ENCODE results near the gene MED9. TPM values are rescaled to one million over a fixed set of nuclear protein-coding genes. Genes with fewer than 3 reads are reported as not detected.
"Not testable (repeated sequence)": the region's sequence is repeated elsewhere in the genome, so short reads cannot be mapped to it uniquely, and the experiment has no call there.

MED9 gene
- total and polyA plus RNA-seq, 8 donors, result 2.9 to 14.5 (median 11.7) TPM

DNA sequence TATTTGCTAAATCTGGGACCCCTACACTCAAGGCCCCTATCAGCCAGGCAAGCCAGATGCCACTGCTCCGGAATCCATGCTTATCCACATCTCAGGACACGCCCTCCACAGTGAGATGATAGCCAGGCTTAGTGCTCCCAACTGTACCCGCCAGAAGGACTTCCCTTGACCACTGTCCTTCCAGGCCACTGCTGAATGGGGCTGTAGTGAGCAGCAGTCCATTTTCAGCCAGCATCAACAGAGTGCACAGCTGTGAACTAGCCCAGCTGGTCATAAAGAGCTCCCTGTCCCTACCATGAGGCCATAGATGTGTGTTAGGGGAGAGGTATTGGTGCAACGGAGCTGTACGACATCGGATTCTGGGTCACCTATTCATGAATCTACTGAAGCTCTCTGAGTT is 13.0 kb upstream of the MED9 start:
- no peaks in the 10 kb centered on the region for H3K36me3 ChIP-seq
- no peak for TF ChIP-seq POLR2A (IDR thresholded peaks at IDR 0.05)
- TF ChIP-seq, protein P1, sequence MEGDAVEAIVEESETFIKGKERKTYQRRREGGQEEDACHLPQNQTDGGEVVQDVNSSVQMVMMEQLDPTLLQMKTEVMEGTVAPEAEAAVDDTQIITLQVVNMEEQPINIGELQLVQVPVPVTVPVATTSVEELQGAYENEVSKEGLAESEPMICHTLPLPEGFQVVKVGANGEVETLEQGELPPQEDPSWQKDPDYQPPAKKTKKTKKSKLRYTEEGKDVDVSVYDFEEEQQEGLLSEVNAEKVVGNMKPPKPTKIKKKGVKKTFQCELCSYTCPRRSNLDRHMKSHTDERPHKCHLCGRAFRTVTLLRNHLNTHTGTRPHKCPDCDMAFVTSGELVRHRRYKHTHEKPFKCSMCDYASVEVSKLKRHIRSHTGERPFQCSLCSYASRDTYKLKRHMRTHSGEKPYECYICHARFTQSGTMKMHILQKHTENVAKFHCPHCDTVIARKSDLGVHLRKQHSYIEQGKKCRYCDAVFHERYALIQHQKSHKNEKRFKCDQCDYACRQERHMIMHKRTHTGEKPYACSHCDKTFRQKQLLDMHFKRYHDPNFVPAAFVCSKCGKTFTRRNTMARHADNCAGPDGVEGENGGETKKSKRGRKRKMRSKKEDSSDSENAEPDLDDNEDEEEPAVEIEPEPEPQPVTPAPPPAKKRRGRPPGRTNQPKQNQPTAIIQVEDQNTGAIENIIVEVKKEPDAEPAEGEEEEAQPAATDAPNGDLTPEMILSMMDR (IDR thresholded peaks at IDR 0.05), result no peak
- no peak for TF ChIP-seq EP300 (IDR thresholded peaks at IDR 0.05)
- TF ChIP-seq POLR2AphosphoS5 (IDR thresholded peaks at IDR 0.05), result no peak
- no peak overlapping the region for H3K27ac ChIP-seq
- peaks cover 0 to 22% (median 0%) of the 10 kb centered on the region in 3 donors for H3K27me3 ChIP-seq
- H3K4me3 ChIP-seq, result no peak overlapping the region
- WGBS, 5 donors, result 72 to 82% (median 77%) methylated on average over 5 to 6 of the region's 6 CpGs
- no peaks in the 10 kb centered on the region for H3K9me3 ChIP-seq
- DNase-seq, result no peak
- H3K4me1 ChIP-seq, result no peaks in the 10 kb centered on the region
- intact Hi-C loops (cut with DNase I; ENCODE audit: low total_unique reads), result no loop called here

DNA sequence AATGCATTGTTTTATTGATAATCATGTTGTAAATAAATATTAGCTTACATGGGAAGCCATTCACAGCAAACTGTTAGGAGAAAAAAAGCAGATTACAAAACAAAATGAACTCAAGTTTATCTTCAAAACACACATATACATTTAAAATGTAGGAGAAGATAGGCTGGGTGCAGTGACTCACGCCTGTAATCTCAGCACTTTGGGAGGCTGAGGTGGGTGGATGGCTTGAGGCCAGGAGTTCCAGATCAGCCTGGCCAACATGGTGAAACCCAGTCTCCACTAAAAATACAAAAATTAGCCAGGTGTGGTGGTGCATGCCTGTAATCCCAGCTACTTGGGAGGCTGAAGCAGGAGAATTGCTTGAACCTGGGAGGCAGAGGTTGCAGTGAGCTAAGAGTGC is 10.9 kb upstream of the MED9 start:
- H3K4me1 ChIP-seq; H3K4me3 ChIP-seq; H3K9me3 ChIP-seq; DNase-seq; H3K36me3 ChIP-seq; intact Hi-C loops (cut with DNase I; ENCODE audit: low total_unique reads); H3K27ac ChIP-seq: not testable (repeated sequence)
- 18 to 43% (median 39%) methylated on average over 1 of the region's 1 CpG for WGBS, 5 donors
- H3K27me3 ChIP-seq, result peaks cover 0 to 43% (median 3%) of the 10 kb centered on the region in 3 donors

DNA sequence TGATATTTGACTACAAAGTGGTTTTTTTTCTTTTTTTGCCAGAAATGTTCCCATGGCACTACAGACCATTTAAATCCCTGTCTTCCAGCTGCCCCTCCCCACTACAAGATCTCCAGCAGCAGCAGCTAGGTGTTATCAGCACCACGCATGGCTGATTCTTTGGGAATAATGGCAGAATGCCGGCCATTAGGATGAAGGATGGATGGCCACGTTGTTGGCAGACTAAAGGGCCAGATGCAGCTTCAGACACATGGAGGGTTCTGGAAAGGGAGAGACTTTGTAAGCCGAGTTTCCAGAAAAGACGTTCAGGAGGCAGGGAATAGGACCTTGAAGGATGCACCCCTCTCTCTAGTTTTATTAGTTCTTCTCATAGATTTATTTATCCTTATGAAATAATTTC is 10.3 kb upstream of the MED9 start:
- H3K4me1 ChIP-seq, result no peaks in the 10 kb centered on the region
- H3K4me3 ChIP-seq, result no peak overlapping the region
- intact Hi-C loops (cut with DNase I; ENCODE audit: low total_unique reads), result no loop called here
- DNase-seq, result no peak
- no peaks in the 10 kb centered on the region for H3K36me3 ChIP-seq
- WGBS, 5 donors, result 48 to 59% (median 55%) methylated on average over 5 of the region's 5 CpGs
- H3K9me3 ChIP-seq, result no peaks in the 10 kb centered on the region
- no peak overlapping the region for H3K27ac ChIP-seq
- no peak for TF ChIP-seq POLR2AphosphoS5 (IDR thresholded peaks at IDR 0.05)
- TF ChIP-seq, protein P1 (IDR thresholded peaks at IDR 0.05), result no peak
- H3K27me3 ChIP-seq, result peaks cover 0 to 49% (median 4%) of the 10 kb centered on the region in 3 donors

DNA sequence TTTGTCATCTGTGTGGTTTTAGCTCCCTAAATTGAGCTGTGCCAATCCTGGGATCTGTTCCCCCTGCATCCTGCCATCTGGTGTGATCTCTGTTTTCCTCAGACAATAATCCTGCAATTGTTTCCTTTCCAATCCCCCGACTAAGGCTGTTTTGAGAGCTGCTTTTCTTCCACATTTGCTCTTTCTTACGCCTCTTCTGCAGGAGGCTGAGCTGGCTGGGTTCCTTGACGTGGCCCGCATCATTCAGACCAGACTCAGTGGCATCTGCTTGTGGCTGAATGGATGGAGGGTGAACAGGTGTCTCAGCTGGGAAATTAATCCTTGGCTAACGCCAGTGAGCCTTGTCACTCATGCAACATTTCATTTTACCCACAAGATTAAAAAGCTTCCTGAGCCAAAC is 9.8 kb upstream of the MED9 start:
- intact Hi-C loops (cut with DNase I; ENCODE audit: low total_unique reads), result no loop called here
- Histone ChIP-seq H3K27me3 (peaks cover 0 to 51% (median 4%) of the 10 kb centered on the region in 3 donors), H3K36me3 (no peaks in the 10 kb centered on the region), H3K4me1 (no peaks in the 10 kb centered on the region), H3K9me3 (no peaks in the 10 kb centered on the region), H3K4me3 (no peak overlapping the region), H3K27ac (no peak overlapping the region)
- 56 to 76% (median 74%) methylated on average over 5 of the region's 5 CpGs for WGBS, 5 donors
- peak in 1 of 2 donors; percentile 23 for DNase-seq
- TF ChIP-seq POLR2A (IDR thresholded peaks at IDR 0.05) (no peak), POLR2AphosphoS5 (IDR thresholded peaks at IDR 0.05) (no peak), EP300 (IDR thresholded peaks at IDR 0.05) (no peak)
- TF ChIP-seq, protein P1 (IDR thresholded peaks at IDR 0.05), result no peak

DNA sequence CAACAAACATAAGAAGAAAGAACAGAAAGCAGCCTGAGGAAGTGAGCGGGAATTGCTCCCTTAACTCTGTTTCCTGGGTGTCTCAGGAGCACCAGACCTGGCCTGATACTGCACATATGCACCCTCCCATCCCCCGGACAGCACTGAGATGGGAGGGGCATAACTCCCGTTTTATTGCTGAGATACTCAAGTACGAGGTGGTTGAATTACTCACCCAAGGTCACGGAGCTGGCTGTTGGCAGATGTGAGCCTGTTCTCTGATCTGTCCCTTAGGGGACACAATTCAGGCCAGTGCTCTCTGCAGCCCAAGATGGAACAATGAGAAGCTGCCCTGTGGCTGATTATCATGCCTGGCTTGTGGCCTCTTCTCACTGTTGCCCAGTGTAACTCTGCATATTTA is 9.1 kb upstream of the MED9 start:
- Histone ChIP-seq H3K4me1 (no peaks in the 10 kb centered on the region), H3K27ac (no peak overlapping the region), H3K36me3 (no peaks in the 10 kb centered on the region), H3K27me3 (peaks cover 0 to 51% (median 4%) of the 10 kb centered on the region in 3 donors), H3K9me3 (no peaks in the 10 kb centered on the region), H3K4me3 (no peak overlapping the region)
- DNase-seq, result no peak
- intact Hi-C loops (cut with DNase I; ENCODE audit: low total_unique reads), result no loop called here
- WGBS, 5 donors, result 51 to 71% (median 63%) methylated on average over 5 of the region's 5 CpGs
- TF ChIP-seq EP300 (IDR thresholded peaks at IDR 0.05), result no peak
- TF ChIP-seq POLR2A (IDR thresholded peaks at IDR 0.05), result no peak
- no peak for TF ChIP-seq POLR2AphosphoS5 (IDR thresholded peaks at IDR 0.05)
- TF ChIP-seq, protein P1 (IDR thresholded peaks at IDR 0.05), result no peak
